Cardiac fibroblast (primary cell): Measurements from ENCODE around the gene ING3.

ENCODE experiments used
- DNase-seq, 2 donors: peaks; one replicate each; pipeline versions ENCODE4 v3.0.0 to v3.0.0-alpha.2; 2010; ENCODE audit warnings: low read depth in 2 of 2
- H3K4me3 ChIP-seq, 2 donors: replicated peaks in 1 of 2; 1 replicate in 1 of 2; 2 replicates in 1 of 2; pipeline ENCODE4 v1.5.1; 2011; ENCODE audit warnings: low read depth in 2 of 2, low read length in 2 of 2, mild to moderate bottlenecking in 2 of 2, moderate library complexity in 1 of 2
- TF ChIP-seq, protein P1 (sequence below): IDR thresholded peaks from one replicate; pipeline ENCODE4 v1.5.1; 2011; ENCODE audit warnings: low read depth, mild to moderate bottlenecking, low read length, inconsistent platforms

Gene ING3

DNA sequence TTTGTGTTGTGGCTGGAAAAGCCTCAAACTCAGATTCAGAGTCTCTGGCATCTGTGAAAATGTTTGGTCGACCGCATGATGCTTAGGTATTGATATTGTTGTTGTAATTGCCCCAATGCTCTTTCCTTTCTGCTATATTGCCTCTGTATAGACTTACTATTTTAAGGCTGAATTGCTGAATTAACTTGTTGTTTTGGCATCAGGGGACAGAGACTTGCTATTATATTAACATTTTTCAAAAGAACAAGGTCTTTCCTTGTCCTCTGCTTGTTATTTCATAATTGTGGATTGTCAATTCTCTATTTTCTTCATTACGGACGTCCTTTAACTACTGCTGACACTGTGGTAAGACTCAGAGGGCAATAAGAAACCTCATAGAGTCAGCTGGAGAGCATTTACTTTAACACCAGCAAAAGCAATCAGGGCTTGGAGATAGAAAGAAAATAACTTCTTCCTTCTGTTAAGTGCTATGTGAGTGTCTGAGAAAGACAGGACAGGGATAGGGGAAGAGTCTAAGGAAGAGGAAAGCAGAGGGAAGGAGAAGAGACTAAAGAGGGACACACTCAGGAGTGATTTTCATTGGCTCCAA lies 55.5 kb downstream of the ING3 start:
- no peak for DNase-seq

DNA sequence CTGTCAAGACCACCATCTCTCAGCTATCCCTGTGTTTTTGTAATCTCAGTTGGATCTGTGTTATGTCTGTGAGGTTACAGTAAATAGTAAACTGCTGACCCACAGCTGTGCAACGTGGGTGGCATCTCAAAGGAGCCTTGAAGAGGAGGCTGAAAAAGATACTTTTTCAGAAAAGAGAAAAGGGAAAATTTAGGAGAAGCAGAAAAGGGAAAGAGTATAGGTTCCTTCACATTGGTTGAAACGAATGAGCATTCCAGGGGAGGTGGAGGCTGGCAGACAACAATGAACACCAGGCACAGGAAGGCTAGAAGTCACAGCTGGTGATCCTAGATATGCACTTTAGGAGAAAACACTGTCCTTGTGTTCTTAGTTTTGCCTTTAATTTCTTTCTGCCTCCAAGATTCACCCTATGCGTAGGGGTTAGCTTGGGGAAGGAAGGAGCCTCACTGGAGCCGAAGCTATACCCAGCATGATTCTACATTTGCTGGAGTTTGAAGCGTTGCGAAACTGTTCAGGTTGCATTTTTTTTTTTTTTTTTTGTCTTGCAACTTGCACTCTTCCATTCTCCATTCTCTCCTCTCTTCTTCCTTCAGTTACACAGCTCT lies 56.2 kb downstream of the ING3 start:
- H3K4me3 ChIP-seq: no peak overlapping the region
- TF ChIP-seq, protein P1, sequence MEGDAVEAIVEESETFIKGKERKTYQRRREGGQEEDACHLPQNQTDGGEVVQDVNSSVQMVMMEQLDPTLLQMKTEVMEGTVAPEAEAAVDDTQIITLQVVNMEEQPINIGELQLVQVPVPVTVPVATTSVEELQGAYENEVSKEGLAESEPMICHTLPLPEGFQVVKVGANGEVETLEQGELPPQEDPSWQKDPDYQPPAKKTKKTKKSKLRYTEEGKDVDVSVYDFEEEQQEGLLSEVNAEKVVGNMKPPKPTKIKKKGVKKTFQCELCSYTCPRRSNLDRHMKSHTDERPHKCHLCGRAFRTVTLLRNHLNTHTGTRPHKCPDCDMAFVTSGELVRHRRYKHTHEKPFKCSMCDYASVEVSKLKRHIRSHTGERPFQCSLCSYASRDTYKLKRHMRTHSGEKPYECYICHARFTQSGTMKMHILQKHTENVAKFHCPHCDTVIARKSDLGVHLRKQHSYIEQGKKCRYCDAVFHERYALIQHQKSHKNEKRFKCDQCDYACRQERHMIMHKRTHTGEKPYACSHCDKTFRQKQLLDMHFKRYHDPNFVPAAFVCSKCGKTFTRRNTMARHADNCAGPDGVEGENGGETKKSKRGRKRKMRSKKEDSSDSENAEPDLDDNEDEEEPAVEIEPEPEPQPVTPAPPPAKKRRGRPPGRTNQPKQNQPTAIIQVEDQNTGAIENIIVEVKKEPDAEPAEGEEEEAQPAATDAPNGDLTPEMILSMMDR: no peak
- no peak for DNase-seq

More for the DNA sequence above, 55.5 kb downstream of the ING3 start:
- TF ChIP-seq, protein P1: no peak
- no peak overlapping the region for H3K4me3 ChIP-seq

DNA sequence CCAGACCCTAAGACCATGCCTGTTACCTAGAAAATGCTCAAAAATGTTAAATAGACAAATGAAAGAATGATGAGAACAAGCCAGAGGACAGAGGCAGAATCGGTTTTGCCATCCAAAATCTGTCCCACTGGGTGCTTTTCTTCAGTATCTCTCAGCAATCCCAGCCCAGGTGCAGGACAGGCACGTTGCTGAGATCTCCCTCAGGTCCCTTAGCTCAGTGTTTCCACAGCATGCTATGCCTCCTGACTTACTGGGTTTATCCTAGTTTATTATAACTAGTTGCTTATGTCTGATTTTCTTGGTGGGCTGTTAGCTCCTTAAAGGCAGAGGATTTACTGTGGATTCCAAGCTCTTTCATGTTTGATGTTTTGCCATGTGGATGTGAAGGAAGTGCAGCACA lies 58.2 kb downstream of the ING3 start:
- DNase-seq: no peak
- H3K4me3 ChIP-seq: no peak overlapping the region
- TF ChIP-seq, protein P1: no peak

DNA sequence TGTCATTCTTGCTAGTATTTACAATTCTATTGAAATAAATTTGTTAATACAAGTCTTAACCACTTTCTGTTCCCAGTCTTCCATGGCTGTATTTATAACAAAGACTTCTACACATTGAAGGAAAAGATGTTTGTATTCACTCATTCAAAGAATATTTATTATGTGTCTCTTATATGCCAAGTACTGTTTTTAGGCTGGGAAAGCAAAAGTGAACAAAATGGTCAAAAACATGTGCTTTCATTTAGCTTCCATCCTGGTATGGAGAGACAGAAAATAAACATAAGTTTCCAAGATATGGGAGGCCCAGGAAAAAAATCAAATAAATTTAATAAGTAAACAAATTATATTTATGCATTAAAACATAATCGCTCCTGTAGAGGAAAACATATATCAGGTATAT lies 60.8 kb downstream of the ING3 start:
- TF ChIP-seq, protein P1: no peak
- no peak overlapping the region for H3K4me3 ChIP-seq
- DNase-seq: no peak

DNA sequence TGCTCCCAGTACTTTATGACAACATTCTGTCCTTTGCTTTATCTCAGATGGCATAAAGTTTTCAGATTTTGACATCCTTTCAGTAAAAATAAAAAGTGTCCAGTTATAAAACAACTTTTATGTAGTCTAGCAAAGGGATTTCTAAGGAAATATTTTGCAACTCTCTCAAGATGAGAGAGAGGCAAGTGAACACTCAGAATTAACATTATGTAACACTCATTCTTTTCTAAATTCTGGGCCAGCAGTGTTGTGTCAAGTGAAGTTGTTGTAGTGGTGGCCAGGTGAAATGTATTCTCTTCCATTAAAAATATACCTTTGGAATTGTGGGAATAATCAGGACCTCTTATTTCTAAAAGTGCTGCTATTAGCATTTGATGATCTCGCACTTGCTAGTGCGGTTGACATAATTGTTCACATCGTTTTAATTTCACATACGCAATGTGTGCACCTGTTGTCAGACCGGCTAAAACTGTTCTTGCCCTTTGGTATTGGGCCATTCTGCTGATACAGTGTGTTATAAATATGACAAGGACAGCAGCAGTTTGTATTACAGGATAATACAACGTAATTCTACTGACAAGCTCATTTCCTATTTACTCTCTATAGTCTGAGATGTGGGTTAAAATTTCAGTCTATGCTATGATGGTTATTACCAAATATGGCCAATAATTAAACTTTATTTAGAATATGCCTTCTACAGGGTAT lies 61.7 kb downstream of the ING3 start:
- TF ChIP-seq, protein P1: no peak
- H3K4me3 ChIP-seq: no peak overlapping the region
- no peak for DNase-seq

DNA sequence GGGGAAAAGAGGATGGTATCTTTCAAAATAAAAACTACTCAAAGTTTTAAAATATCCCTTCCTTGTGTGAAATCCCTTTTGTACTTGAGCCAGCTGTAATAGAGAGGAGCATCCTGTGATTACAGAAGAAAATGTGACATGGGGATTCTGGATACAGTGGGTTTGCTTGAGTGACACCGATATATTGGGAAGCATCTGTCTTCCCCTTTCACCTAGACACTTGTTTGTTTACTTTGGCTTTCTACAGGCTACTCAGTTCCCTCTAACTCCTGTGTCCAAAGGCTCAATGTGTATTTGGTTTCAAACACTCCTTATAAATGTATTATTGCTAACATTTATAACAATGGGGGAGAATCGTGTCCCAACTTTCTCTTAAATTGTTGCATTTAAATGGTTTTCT lies 62.3 kb downstream of the ING3 start:
- no peak overlapping the region for H3K4me3 ChIP-seq
- TF ChIP-seq, protein P1: no peak
- no peak for DNase-seq
